ENCODE results near the gene IL17D. TPM values are rescaled to one million over a fixed set of nuclear protein-coding genes. Genes with fewer than 3 reads are reported as not detected.

Gene IL17D
- total RNA-seq, 2 experiments from 2014 or later: 1.0 to 1.2 TPM

- ChIA-PET POLR2A (no interaction called here), CTCF (no interaction called here)
Measured at GRCh38 chr13:20686863-20687579, 16.5 kb upstream of the IL17D start.

DNA sequence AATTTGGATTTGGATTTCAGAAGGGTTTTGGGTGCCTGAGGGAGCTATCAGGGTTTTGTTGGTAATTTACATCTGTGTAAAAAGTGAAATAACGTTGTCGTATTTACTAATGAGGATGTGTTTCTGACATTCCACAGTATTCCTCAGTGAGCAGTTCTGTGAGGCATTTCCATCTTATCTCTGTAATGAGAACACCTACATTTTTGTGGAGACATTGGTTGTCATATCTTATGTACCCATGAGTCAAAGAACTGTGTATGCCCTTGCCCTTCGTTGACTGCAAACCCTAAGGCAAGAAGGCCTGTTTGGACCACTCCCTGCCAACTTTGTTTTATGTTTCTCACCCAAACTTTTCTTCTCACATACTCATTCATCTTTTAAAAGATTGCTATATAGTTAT lies 14.2 kb upstream of the IL17D start:
- ChIA-PET POLR2A (no interaction called here), CTCF (interaction anchor here (0.6 kb wide), 1 partner anchor 19 kb away, joined by 3 read pairs; no protein-coding TSS in a partner anchor)

- POLR2A ChIA-PET: no interaction called here
Measured at GRCh38 chr13:20691616-20692015, 11.9 kb upstream of the IL17D start.

DNA sequence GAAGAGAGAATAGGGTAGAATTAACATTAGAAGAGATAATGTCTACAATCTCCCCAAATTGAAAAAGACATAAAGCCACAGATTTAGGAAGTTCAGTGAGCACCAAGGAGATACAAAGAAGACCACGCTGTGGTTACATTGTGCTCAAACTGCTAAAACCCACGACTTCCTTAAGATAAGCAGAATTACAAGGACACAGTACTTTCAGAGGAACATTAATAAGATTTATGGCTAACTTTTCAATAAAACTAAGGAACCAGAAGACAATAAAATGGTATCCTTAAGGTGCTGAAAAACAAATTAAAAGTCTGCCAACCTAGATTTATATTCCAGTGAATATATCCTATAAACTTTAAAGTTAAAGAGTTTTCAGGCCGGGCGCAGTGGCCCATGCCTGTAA lies 7.4 kb upstream of the IL17D start:
- ChIA-PET POLR2A (no interaction called here), CTCF (no interaction called here)

More at GRCh38 chr13:20691616-20692015, 11.9 kb upstream of the IL17D start:
- CTCF ChIA-PET: no interaction called here

DNA sequence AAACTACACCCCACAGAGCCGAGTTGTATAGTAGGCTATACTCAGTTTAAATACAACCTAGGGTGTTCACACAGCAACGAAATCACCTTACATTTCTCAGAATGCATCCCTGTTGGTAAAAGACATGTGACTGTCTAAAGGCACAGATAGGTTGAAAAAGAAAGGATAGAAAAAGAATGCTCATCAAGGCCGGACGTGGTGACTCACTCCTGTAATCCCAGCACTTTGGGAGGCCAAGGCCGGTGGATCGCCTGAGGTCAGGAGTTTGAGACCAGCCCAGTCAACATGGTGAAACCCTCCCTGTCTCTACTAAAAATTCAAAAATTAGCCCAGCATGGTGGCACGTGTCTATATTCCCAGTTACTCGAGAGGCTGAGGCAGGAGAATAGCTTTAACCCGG lies 3.8 kb upstream of the IL17D start:
- ChIA-PET POLR2A (no interaction called here), CTCF (no interaction called here)

DNA sequence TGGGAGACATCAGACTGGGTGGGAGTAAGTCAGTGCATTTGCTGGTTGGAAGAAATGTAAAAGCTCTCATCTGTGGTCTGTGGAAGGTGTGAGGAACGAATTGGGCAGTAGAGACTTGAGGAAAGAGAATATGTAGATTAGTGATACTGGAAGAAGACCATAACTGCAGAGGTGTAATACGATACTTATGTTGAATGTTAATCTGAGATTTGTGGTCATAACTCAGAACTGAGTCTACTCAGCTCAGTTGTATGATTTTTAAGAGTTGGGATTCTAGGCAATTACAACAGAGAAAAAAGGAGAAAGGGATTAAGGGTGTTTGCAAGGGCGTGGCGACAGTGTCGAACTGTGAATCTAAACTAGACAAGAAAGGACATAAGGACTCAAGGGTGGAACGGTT lies 3.2 kb upstream of the IL17D start:
- POLR2A ChIA-PET: no interaction called here

GRCh38 chr13:20701461-20701860 lies 2.0 kb upstream of the IL17D start:
- ChIA-PET POLR2A (no interaction called here), CTCF (interaction anchor here (1.2 to 1.8 kb wide), 2 partner anchors 10 to 209 kb away, joined by 3 to 5 read pairs; no protein-coding TSS in a partner anchor)

More for the DNA sequence above, 3.2 kb upstream of the IL17D start:
- CTCF ChIA-PET: no interaction called here

GRCh38 chr13:20702530-20702914 lies 977 bp upstream of the IL17D start:
- ChIA-PET CTCF (interaction anchor here (1.2 to 1.8 kb wide), 4 partner anchors 9 to 210 kb away, joined by 3 to 5 read pairs (median 3); no protein-coding TSS in a partner anchor), POLR2A (interaction anchor here (0.6 to 1.4 kb wide), 2 partner anchors 176 to 178 kb away, joined by 3 to 5 read pairs; partner anchors contain the start of gene CRYL1)

GRCh38 chr13:20703780-20704458 lies 420 bp downstream of the IL17D start:
- CTCF ChIA-PET: interaction anchor here (0.8 to 1.5 kb wide), 4 partner anchors 9 to 208 kb away, joined by 3 to 4 read pairs (median 3); no protein-coding TSS in a partner anchor

DNA sequence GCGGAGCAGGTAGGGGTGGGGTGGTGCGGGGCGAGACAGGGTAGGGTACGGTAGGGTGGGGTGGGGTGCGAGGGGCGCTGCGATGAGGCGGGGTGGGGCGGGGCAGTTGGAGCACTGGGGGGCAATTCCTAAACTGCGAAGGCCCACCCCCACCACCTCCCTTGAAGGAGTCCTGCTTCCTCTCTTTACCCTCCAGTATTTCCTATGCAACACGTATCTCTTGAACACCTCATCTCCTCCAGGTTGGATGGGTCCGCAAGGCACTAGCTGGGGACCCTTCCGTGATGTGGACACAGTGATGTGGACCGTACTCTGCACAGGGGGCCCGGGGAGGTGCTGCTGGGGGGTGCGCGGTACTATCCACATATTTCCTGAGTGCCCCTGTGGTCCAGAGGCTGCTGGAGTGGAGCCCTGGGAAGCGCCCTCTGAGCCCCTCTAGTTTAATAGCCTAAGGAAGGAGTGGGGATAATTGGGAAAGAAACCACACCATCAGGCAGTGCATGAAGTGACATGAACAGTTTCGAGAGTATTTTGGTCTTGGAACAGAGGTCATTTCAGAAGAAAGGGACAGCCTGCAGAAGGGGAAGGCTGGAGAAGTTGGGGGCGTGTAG lies 1.1 kb downstream of the IL17D start:
- CTCF ChIA-PET: interaction anchor here (0.8 to 1.0 kb wide), 2 partner anchors 9 to 28 kb away, joined by 3 to 4 read pairs; no protein-coding TSS in a partner anchor
- POLR2A ChIA-PET: no interaction called here

More at GRCh38 chr13:20703780-20704458, 420 bp downstream of the IL17D start:
- POLR2A ChIA-PET: interaction anchor here (1.4 kb wide), 1 partner anchor 178 kb away, joined by 3 read pairs; the partner anchor contains the start of gene CRYL1

DNA sequence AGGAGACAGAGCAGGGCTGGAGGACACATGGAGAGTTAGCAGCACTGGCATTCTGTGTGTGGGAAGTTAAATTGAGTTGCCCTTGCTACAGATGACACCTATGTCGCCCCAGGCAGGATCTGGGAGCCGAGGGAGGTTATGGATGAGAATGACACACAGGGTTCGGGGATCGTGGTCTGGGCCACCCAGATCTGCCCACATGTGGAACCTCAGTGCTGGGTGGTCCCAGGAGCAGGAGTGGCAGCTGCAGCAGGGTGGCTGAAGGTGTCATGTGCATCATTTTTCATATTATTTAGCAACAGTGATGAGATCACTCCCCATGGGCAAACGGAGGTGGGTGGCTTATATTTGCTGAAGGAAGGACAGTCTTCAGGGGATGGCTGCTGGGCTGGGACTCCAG lies 3.2 kb downstream of the IL17D start:
- ChIA-PET CTCF (no interaction called here), POLR2A (interaction anchor here (0.7 kb wide), 1 partner anchor 239 kb away, joined by 8 read pairs; no protein-coding TSS in a partner anchor)

GRCh38 chr13:20708216-20708615 lies 4.7 kb downstream of the IL17D start:
- POLR2A ChIA-PET: no interaction called here

GRCh38 chr13:20709369-20709768 lies 5.9 kb downstream of the IL17D start:
- CTCF ChIA-PET: no interaction called here
- POLR2A ChIA-PET: no interaction called here

More at GRCh38 chr13:20708216-20708615, 4.7 kb downstream of the IL17D start:
- CTCF ChIA-PET: interaction anchor here (0.6 kb wide), 2 partner anchors 19 to 92 kb away, joined by 3 to 5 read pairs; no protein-coding TSS in a partner anchor

DNA sequence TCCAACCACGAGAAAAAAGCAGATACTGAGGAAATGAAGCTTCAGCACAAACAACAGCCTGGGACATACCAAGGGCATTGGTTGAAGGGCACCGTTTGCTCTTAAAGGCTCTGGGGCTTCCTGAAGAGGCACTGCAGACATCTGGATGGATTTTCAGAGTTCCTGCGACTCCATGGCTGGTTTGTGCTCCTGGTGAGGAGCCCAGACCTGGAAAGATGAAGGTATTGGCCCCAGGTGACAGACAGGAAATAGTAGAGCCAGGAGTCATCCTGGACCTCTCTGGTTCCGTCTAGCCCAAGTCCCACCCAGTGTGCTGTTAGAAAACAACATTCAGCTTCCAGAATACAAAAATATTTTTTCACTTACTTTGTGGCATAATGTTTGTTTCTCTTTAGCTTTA lies 6.3 kb downstream of the IL17D start:
- POLR2A ChIA-PET: no interaction called here
- CTCF ChIA-PET: no interaction called here

DNA sequence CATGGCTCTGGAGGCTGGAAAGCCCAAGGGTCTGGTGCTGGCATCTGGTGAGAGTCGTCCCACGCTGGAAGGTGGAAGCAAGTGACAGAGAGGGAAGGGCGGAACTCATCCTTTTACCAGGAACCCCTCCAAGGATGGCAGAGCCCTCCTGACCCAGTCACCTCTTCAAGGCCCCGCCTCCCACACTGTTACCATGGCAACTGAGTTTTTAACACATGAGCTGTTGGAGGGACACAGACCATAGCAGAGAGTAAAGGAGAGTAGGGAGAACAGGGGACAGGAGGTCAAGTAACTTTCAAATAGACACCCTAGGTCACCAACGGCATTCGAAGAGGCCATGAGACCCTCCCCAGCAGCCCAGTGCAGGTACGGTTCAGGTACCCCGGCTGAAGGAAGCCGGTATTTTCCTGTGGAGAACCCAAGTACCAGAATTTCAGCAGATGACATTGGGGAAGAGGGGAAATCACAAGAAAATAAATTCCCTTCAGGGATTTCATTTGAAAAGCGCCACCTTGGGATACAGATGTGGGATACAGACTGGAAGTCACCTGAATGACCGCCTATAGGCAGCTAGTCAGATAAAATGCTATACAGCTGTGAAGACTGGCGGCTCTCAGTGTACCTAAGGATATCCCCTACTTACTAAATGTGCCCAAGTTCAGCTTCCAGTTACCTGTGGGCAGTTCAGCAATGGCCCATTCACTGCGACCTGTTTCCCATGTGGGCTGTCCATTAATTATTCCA lies 8.0 kb downstream of the IL17D start:
- ChIA-PET CTCF (interaction anchor here (0.6 to 1.0 kb wide), 4 partner anchors 9 to 214 kb away, joined by 3 read pairs; no protein-coding TSS in a partner anchor), POLR2A (no interaction called here)

GRCh38 chr13:20713014-20713376 lies 9.5 kb downstream of the IL17D start:
- ChIA-PET CTCF (interaction anchor here (1.0 kb wide), 2 partner anchors 9 to 110 kb away, joined by 3 to 4 read pairs; partner anchors contain the start of gene IL17D), POLR2A (interaction anchor here (0.7 kb wide), 1 partner anchor 211 kb away, joined by 8 read pairs; no protein-coding TSS in a partner anchor)

GRCh38 chr13:20713751-20714150 lies 10.3 kb downstream of the IL17D start:
- POLR2A ChIA-PET: no interaction called here
- CTCF ChIA-PET: interaction anchor here (1.0 kb wide), 2 partner anchors 10 to 109 kb away, joined by 3 to 4 read pairs; partner anchors contain the start of gene IL17D

DNA sequence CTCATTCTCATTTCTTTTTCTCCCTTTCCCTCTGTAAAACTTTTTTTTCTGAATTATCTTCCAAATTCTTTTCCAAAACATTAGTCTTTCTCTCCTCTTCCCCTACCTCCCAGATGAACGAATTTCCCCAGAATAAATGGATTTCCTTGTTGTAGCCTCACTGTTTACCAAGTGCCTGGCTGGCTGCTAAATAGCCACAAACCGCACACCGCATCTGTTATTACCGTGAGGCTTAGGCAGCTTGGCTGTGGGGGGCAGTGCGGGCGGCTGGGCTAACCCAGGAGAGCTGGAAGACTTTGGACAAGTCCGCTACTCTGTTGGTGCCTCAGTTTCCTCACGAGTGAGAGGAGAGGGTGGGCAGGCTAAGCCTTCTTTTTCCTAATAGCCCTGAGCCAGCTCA lies 10.7 kb downstream of the IL17D start:
- ChIA-PET POLR2A (interaction anchor here (0.5 kb wide), 1 partner anchor 531 kb away, joined by 3 read pairs; no protein-coding TSS in a partner anchor), CTCF (interaction anchor here (1.0 to 1.4 kb wide), 2 partner anchors 11 to 114 kb away, joined by 3 read pairs; partner anchors contain the start of gene IL17D)

All from activated CD8-positive, alpha-beta memory T cell treated with anti-CD3 and anti-CD28 coated beads for 36 hours (primary cell).